IPS DF 6.9 (cell line): Measurements from ENCODE around the gene TCTA.

Experiments used
- DNase-seq: peaks from one replicate; pipeline ENCODE4 v3.0.0-alpha.2; 2013; ENCODE audit warnings: low read depth, low spot score
- H3K27ac ChIP-seq: one replicate; pipeline ENCODE4 v1.5.1; 2013; ENCODE audit warnings: low read length, control low read depth
- H3K27me3 ChIP-seq: 2 replicates; pipeline ENCODE4 v1.6.1; 2013; ENCODE audit warnings: mild to moderate bottlenecking, low read length; ENCODE audit not compliant: control insufficient read depth, insufficient read depth
- H3K36me3 ChIP-seq: 2 replicates; pipeline ENCODE4 v1.6.1; 2013; ENCODE audit warnings: low read length; ENCODE audit not compliant: control insufficient read depth, insufficient read depth
- H3K4me1 ChIP-seq: 2 replicates; pipeline ENCODE4 v1.6.1; 2013; ENCODE audit warnings: low read length; ENCODE audit not compliant: control insufficient read depth, insufficient read depth
- H3K4me3 ChIP-seq: 2 replicates; pipeline ENCODE4 v1.5.1; 2013; ENCODE audit warnings: mild to moderate bottlenecking, low read length
- H3K9me3 ChIP-seq: 2 replicates; pipeline ENCODE4 v1.6.1; 2013; ENCODE audit warnings: low read length, inconsistent platforms; ENCODE audit not compliant: control insufficient read depth, insufficient read depth
- WGBS: extraction: QIAGEN DNeasy Blood & Tissue Kit; methylation state at CpG from one replicate; pipeline ENCODE4 v1.1.7; 2013; ENCODE audit warnings: mixed read lengths, missing lambda C conversion rate; ENCODE audit not compliant: insufficient read length, insufficient coverage; 5-methylcytosine and 5-hydroxymethylcytosine counted together

The TCTA gene, protein sequence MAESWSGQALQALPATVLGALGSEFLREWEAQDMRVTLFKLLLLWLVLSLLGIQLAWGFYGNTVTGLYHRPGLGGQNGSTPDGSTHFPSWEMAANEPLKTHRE

DNA sequence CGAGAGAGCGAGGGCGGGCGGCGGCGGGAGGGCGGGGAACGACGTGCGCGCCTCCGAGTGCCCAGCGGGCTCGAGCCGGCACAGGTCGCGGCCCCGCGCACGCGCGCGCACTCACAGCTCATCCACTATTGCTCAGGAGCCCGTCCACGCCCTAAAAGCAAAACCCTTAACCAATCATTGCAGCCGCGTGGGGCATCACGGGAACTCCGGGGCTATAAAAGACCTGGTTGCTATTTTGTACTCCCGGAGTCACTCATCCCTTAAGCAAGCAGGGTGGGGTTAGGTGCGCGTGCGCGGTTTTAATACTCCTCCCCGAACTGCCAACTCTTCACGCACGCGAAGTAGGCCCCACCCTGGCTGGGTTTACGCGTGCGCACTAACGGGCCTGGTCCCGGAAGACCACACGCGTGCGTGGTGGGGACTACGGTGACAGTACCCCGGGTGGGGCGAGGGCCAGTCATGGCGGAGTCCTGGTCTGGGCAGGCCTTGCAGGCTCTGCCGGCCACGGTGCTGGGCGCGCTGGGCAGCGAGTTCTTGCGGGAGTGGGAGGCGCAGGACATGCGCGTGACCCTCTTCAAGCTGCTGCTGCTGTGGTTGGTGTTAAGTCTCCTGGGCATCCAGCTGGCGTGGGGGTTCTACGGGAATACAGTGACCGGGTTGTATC lies at the start of gene TCTA, which contains the start of gene RHOA:
TSS of gene TCTA (plus strand) at position 456 of the 664 bp plus-strand sequence. CDS start at position 460, 4 bp downstream.
TSS of gene RHOA (minus strand) at position 9 of the 664 bp plus-strand sequence. CDS start 36,387 bp downstream, outside the sequence.
- Histone ChIP-seq H3K4me1 (no peaks in the 10 kb centered on the region), H3K9me3 (no peaks in the 10 kb centered on the region), H3K27ac (no peak within 1 kb of the TSS), H3K36me3 (no peaks in the 10 kb centered on the region), H3K4me3 (peak within 1 kb of the TSS; percentile 100), H3K27me3 (no peaks in the 10 kb centered on the region)
- peak; percentile 98 for DNase-seq
- WGBS, result no CpG with 5 or more reads among the region's 62 CpGs

DNA sequence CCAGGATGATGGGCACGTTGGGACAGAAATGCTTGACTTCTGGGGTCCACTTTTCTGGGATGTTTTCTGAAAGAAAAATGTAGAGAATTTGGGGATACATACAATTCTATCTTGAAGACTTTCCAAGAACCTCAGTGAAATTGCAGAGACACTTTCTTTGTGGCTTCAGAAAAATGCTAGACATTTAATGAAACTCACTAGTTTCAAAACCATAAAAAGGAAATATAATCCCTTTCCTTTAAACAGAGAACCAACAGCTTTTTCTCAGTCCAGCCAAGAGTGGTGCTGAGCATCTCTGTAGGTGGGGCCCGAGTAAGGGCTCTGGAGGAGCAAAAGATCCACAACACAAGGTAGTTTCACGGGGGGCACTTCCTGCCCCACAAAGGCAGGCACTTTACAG lies 49.7 kb upstream of the TCTA start:
- DNase-seq, result no peak
- Histone ChIP-seq H3K27me3 (no peaks in the 10 kb centered on the region), H3K9me3 (no peaks in the 10 kb centered on the region), H3K27ac (no peak overlapping the region), H3K36me3 (peaks cover 18% of the 10 kb centered on the region), H3K4me3 (no peak overlapping the region), H3K4me1 (peaks cover 2% of the 10 kb centered on the region; the same call in 1 of the 2 replicates)
- no CpG with 5 or more reads among the region's 3 CpGs for WGBS

DNA sequence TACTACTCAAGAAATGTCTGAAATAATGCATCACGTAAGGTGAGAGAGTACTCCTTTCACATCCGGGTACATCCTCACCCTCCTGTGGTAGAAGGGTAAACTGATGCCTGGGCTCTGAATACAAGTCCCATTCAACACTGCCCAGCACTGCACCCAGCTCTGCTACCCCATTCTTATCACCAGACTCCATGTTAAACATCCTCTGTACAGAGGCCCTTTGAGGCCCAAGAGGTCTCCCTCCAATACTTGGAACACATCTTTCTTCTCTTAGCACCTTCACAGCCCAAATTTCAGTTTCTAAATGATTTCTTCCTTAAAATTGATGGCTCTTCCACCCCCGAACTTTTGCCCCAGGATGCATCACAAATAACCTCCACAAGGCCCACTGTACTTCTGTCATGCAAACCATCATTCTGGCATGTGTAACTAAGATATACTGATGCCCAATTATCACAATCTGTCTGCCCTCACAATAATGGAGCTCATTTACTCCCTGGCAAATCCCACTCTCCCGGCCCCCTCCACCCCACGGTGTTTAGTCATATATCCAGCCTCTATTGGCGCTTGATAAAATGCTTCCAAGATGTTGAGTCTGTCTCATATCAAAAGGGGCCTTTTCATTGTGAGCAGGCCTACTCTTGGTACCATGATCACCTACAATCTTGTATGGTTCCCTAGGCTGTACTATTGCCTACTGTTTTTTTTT lies 41.5 kb upstream of the TCTA start:
- H3K4me1 ChIP-seq, result no peaks in the 10 kb centered on the region
- H3K36me3 ChIP-seq, result peaks cover 13% of the 10 kb centered on the region
- H3K9me3 ChIP-seq, result no peaks in the 10 kb centered on the region
- H3K4me3 ChIP-seq, result no peak overlapping the region
- H3K27ac ChIP-seq, result no peak overlapping the region
- no CpG with 5 or more reads among the region's 6 CpGs for WGBS
- no peaks in the 10 kb centered on the region for H3K27me3 ChIP-seq
- DNase-seq, result no peak

DNA sequence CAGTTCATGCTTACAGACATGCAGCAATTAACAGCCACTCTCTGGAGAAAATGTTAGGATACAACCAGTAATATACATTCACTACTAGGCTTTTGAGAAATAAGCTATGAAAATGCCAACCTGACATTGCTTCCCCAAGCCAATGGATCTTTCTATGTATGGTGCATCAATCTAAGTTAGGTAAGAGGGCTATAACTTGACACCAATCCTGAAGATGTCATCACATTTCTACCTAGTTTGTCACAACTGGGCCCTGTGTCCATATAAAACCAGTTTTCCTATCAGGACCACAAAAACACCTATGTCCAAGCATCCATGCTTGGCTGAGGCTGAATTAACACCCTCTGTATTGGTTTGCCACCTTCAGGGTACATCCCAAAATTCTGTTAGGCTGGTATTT lies 40.3 kb upstream of the TCTA start:
- no peaks in the 10 kb centered on the region for H3K4me1 ChIP-seq
- H3K27me3 ChIP-seq, result no peaks in the 10 kb centered on the region
- H3K27ac ChIP-seq, result no peak overlapping the region
- no peak overlapping the region for H3K4me3 ChIP-seq
- peaks cover 6% of the 10 kb centered on the region for H3K36me3 ChIP-seq
- no peaks in the 10 kb centered on the region for H3K9me3 ChIP-seq
- no peak for DNase-seq

DNA sequence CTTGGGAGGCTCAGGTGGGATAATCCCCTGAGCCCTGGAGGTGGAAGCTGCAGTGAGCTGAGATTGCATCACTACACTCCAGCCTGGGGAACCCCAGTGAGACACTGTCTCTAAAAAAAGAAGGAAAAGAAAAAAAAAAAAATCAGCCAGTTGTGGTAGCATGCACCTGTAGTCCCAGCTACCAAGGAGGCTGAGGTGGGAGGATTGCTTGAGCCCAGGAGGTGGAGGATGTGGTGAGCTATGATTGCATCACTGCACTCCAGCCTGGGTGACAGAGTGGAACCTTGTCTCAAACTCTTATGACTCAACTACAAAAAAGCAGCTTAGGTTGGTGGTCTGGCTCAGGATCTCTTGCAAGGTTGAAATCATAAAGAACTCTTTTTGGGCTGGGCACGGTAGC lies 34.7 kb upstream of the TCTA start:
- Histone ChIP-seq H3K27me3 (no peaks in the 10 kb centered on the region), H3K9me3 (no peaks in the 10 kb centered on the region), H3K4me3 (no peak overlapping the region), H3K36me3 (no peaks in the 10 kb centered on the region), H3K27ac (no peak overlapping the region), H3K4me1 (no peaks in the 10 kb centered on the region)
- no CpG with 5 or more reads among the region's 1 CpG for WGBS
- DNase-seq, result no peak

DNA sequence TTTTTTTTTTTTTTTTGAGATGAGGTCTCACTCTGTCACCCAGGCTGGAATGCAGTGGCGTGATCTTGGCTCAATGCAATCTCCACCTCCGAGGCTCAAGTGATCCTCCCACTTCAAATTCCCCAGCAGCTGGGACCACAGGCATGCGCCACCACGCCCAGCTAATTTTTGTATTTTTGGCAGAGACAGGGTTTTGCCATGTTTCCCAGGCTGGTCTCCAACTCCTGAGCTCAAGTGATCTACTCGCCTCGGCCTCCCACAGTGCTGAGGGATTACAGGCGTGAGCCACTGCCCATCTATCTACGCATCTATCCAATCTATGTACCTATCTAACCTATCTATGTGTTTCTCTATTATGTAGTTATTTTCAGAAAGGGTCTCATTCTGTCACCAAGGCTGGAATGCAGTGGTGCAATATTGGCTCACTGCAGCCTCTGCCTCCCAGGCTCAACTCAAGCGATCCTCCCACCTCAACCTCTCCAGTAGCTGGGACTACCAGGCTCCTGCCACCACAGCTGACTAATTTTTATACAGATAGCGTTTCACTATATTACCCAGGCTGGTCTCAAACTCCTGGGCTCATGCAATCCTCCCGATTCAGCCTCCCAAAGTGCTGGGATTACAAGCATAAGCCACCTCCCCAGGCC lies 33.9 kb upstream of the TCTA start:
- Histone ChIP-seq H3K4me3 (no peak overlapping the region), H3K36me3 (no peaks in the 10 kb centered on the region), H3K4me1 (no peaks in the 10 kb centered on the region), H3K27ac (no peak overlapping the region), H3K27me3 (no peaks in the 10 kb centered on the region), H3K9me3 (no peaks in the 10 kb centered on the region)
- no peak for DNase-seq
- WGBS, result no CpG with 5 or more reads among the region's 11 CpGs

DNA sequence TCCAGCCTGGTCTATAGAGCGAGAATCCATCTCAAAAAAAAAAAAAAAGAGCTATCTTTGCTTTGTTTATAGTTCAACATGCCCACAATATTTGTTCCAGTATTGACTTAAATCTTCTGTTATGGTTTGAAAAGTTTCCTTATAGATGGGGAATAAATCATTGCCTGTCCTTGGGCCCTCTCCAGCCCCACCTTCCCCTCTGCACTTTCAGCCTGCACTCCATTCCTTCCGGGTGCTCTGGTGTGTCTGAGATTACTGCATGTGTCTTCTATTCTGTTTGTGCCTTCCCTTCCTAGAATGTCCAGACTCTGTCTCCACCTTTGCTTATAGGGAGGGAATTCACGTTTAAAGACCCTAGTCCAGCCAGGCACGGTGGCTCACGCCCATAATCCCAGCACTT lies 28.8 kb upstream of the TCTA start:
- no peak overlapping the region for H3K4me3 ChIP-seq
- no peak overlapping the region for H3K27ac ChIP-seq
- H3K9me3 ChIP-seq, result no peaks in the 10 kb centered on the region
- no CpG with 5 or more reads among the region's 5 CpGs for WGBS
- no peaks in the 10 kb centered on the region for H3K27me3 ChIP-seq
- DNase-seq, result no peak
- H3K4me1 ChIP-seq, result no peaks in the 10 kb centered on the region
- H3K36me3 ChIP-seq, result no peaks in the 10 kb centered on the region

DNA sequence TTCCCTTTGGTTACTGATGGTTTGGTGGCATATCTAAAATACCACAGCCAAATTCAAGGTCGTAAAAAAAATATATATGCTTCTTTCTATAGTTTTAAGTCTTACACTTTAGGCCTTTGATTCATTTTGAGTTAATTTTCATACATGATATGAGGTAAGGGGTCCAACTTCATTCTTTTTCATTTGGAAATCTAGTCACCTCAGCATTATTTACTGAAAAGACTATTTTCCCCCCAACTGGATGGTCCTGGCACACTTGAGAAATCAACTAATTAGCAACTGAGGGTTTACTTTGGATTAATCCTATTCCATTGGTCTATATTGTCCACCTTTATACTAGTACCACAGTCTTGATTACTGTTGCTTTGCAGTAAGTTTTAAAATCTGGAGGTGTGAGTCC lies 26.6 kb upstream of the TCTA start:
- Histone ChIP-seq H3K27me3 (no peaks in the 10 kb centered on the region), H3K36me3 (no peaks in the 10 kb centered on the region), H3K9me3 (no peaks in the 10 kb centered on the region), H3K4me3 (no peak overlapping the region), H3K4me1 (no peaks in the 10 kb centered on the region), H3K27ac (no peak overlapping the region)
- no peak for DNase-seq
- no CpG with 5 or more reads among the region's 1 CpG for WGBS

DNA sequence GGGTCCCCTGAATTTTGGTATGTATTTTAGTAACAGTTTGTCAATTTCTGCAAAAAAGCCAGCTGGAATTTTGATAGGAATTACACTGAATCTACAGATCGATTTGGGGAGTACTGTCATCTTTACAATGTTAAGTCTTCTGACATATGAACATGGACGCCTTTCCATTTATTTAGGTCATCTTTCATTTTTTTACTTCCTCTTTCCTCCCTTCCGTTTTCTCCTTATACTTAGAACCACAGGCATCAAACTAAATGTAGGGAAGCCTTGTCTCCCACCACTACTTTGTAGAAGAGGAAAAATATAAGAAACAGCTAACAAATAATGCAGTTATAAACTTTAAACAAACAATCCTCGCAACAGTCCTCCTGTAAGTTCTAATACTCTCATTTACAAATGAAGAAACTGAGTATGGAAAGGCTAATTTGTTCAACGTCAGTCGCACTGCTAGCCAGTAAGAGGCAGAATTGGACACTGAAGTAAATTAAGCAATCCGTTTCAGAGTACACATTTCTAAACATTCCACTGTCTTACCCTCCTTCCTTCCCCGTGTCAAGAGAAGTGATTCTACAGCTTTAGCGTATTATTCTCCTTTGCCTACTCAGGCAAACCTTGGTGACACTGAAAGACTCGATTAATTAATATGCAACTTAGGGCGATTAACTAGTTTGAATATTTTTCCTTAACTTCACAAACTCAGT lies 26.0 kb upstream of the TCTA start:
- no CpG with 5 or more reads among the region's 11 CpGs for WGBS
- Histone ChIP-seq H3K27ac (no peak overlapping the region), H3K36me3 (no peaks in the 10 kb centered on the region), H3K4me1 (no peaks in the 10 kb centered on the region), H3K9me3 (no peaks in the 10 kb centered on the region), H3K27me3 (no peaks in the 10 kb centered on the region), H3K4me3 (no peak overlapping the region)
- DNase-seq, result no peak

DNA sequence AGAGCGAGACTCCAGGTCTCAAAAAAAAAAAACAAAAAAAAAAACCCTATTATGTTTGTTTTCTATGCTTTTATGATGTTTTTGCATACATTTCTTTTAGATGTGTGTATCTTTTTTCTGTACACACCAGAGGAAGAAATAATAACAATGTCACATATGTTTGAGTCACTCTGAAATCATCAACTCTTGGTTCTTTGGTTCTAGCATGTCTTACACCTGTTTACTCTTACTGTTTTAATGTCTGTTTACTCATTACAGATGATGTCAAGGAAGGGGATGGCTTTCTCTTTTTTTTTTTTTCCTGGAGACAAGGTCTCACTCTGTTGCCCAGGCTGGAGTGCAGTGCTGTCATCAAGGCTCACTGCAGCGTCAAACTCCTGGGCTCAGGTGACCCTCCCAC lies 24.5 kb upstream of the TCTA start:
- no CpG with 5 or more reads among the region's 2 CpGs for WGBS
- no peak overlapping the region for H3K27ac ChIP-seq
- no peaks in the 10 kb centered on the region for H3K4me1 ChIP-seq
- H3K4me3 ChIP-seq, result no peak overlapping the region
- H3K36me3 ChIP-seq, result no peaks in the 10 kb centered on the region
- no peaks in the 10 kb centered on the region for H3K27me3 ChIP-seq
- no peak for DNase-seq
- no peaks in the 10 kb centered on the region for H3K9me3 ChIP-seq
